Measurements from ENCODE around the gene TRRAP.
"Not testable (repeated sequence)": the region's sequence is repeated elsewhere in the genome, so short reads cannot be mapped to it uniquely, and the experiment has no call there.

The TRRAP gene

GRCh38 chr7:98866765-98867164 is 11.6 kb upstream of the TRRAP start:
- no peak for DNase-seq

GRCh38 chr7:98868450-98868849 is 9.9 kb upstream of the TRRAP start:
- DNase-seq = no peak

GRCh38 chr7:98869027-98869596 is 9.2 kb upstream of the TRRAP start:
- no peak for DNase-seq

GRCh38 chr7:98869597-98870120 is 8.7 kb upstream of the TRRAP start, which contains the start of gene TMEM130:
Gene TMEM130 (minus strand): TSS chr7:98870014. CDS start chr7:98869861, 153 bp downstream.
- DNase-seq = no peak

- DNase-seq = peak; percentile 26 to 62
Observed at GRCh38 chr7:98870121-98870651, 8.1 kb upstream of the TRRAP start.

- no peak for DNase-seq
Observed at GRCh38 chr7:98870807-98871491, 7.4 kb upstream of the TRRAP start.

GRCh38 chr7:98872328-98872924 is 5.9 kb upstream of the TRRAP start:
- peak in 1 of 2 donors; percentile 8 for DNase-seq

- not testable (repeated sequence) for DNase-seq
Observed at GRCh38 chr7:98873610-98874009, 4.7 kb upstream of the TRRAP start.

GRCh38 chr7:98874942-98875341 is 3.4 kb upstream of the TRRAP start:
- no peak for DNase-seq

- DNase-seq = no peak
Observed at GRCh38 chr7:98875501-98875900, 2.8 kb upstream of the TRRAP start.

GRCh38 chr7:98877146-98877545 is 1.2 kb upstream of the TRRAP start:
- no peak for DNase-seq

- DNase-seq = no peak
Observed at GRCh38 chr7:98877692-98878364, 504 bp upstream of the TRRAP start.

GRCh38 chr7:98879198-98879978 is 1.1 kb downstream of the TRRAP start:
- no peak for DNase-seq

- DNase-seq = no peak
Observed at GRCh38 chr7:98879979-98880315, 1.6 kb downstream of the TRRAP start.

- DNase-seq = no peak
Observed at GRCh38 chr7:98880485-98880884, 2.2 kb downstream of the TRRAP start.

- no peak for DNase-seq
Observed at GRCh38 chr7:98881561-98882315, 3.4 kb downstream of the TRRAP start.

GRCh38 chr7:98884416-98884815 is 6.1 kb downstream of the TRRAP start:
- no peak for DNase-seq

GRCh38 chr7:98887038-98887437 is 8.7 kb downstream of the TRRAP start:
- DNase-seq = no peak

GRCh38 chr7:98892609-98893008 is 14.3 kb downstream of the TRRAP start:
- no peak for DNase-seq

GRCh38 chr7:98899816-98900215 is 21.5 kb downstream of the TRRAP start:
- DNase-seq = no peak

GRCh38 chr7:98900815-98901214 is 22.5 kb downstream of the TRRAP start:
- DNase-seq = no peak

- no peak for DNase-seq
Observed at GRCh38 chr7:98902523-98902922, 24.2 kb downstream of the TRRAP start.
